Left renal cortex interstitium (tissue), 4 donors: ENCODE data around the gene EFNA4. TPM values are rescaled to one million over a fixed set of nuclear protein-coding genes. Genes with fewer than 3 reads are reported as not detected.

ENCODE experiments used
- DNase-seq, 4 donors: peaks; one replicate each; pipeline ENCODE4 v3.0.0-alpha.2; 2013; ENCODE audit warnings: low read depth in 4 of 4, low spot score in 2 of 4, missing footprints in 1 of 4
- polyA plus RNA-seq, 4 donors: library from polyadenylated mRNA; unstranded; fragments of 120-200 nt; gene quantifications; one replicate each; pipeline ENCODE4 v1.2.1, GENCODE V29; 2013; ENCODE audit not compliant: insufficient read length in 4 of 4

The EFNA4 gene
- polyA plus RNA-seq, 4 donors, result 18.1 to 24.5 (median 21.3) TPM

DNA sequence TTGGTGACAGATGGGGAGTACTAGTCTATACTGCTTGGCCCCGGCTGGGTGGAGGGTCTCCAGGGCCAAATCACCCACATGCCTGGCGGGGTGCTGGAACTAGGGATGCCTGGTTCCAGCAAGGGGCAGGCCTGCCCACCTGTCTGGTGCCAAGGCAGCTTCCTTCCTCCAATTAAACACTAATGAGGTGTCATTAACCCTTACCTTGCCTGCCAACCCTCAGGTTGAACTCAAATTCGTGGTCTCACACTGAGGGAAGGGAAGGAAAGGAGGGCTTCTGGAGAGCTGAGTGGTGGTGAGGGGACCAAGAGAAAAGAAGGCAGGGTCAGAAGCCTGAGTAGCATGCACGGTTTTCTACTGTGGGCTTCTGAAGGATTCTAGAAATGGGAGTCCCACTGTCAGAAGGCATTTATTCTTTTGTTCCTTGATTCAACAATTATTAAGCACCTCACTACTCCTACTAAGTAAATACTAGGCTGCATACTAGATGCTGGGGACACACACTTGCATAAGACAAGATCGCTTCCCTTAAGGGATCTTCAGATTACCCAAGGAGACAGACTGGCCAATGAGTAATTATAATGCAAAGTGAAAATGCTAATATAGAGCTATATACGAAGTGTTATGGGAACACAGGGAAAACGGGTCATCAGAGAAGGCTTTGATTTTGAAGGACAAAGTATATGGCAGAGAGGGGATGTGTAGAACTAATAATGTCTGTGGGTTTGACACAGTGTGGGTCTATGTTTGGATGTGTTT is 9.2 kb downstream of the EFNA4 start:
- no peak for DNase-seq

DNA sequence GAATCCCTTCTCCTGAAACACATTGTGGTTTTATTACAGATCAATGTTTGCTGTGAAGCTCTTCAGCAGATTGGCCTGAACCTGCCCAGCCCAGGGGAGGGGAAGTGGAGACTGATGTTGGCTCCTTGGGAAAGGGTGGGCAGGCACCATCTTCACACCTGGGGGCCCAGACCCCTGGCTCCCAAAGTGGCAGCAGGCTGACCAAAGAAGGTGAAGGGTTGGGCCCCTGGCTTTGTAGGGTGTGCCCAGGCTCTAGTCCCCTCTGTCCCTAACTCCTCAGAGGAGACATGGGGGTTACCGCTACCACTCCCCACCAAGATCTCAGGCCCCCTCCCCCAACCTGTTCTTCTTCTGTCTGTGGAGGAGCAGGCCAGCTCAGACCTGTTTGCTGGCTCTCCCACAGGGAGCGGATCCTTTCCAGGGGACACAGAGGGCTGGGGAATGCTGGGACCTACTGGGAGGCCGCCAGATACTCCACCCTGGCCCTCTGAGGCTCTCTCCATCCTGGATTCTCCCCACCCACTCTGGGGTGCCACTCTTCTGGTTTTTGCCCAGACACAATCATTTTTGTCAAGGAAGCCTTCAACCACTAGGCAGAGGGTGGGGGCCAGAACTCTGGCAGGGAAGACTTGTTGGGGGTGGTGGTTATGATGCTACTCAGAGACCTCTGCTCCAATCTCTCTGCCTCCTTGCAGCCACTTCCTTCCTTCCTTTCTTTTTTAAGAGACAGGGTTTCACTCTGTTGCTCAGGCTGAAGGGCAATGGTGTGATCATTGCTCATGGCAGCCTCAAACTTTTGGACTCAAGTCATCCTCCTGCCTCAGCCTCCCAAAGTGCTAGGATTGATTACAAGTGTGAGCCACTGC is 10.1 kb downstream of the EFNA4 start:
- no peak for DNase-seq

DNA sequence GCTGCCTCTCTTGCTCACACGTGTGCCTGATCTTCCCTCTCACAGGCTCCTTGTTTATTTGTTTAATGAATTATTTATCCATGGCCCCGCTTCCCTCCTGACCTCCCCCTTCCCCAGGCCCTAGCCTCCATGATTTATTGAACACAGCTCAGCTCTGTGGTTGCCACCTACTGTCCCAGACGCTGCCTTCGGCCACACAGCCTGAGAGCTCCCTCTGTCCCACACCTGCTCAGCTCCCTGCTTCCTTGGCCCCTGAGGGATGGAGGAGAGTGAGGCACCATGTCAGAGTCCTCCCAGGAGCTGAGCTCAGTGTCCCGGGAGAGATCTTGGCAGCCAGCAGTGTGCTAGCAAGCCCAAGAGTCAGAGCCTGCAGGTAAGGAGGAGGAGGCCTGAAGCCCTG is 12.0 kb downstream of the EFNA4 start:
- no peak for DNase-seq

DNA sequence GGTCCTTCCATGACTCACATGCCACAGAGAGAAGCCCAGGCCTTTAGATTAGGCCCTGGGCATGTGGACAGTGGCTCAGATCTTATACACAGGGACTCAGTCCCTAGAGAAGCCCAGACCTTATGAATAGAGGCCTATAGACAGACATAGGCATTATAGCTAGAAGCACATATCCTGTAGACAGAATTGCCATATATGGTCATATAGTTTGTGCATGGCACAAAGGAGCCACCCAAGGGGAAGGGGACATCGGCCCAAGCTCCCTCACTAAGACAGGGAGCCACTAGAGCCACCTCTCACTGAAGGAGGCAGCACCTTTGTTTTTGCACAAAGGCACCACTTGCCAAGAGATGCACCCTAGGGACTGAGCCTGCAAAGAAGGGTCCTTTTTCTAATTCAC is 12.8 kb downstream of the EFNA4 start:
- DNase-seq, result no peak

DNA sequence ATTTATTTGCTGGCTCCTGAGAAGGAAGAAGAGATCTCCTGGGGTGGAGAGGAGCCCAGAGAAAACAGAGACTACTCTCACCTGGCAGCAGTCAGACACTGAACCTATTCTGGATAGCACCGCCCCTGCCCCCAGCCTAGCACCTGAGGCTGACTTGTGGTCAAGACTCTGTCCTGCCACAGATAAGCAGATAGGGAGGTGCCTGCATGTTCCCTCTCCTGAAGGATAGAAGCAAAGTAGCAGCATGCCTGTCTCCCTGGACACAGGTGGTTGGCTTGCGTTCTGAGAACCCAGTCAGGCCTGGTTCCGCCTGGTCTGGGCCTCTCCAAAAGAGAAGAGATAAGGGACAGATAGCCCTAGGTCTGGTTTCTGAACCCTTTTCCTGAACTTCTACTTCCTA is 13.8 kb downstream of the EFNA4 start:
- DNase-seq, result no peak

DNA sequence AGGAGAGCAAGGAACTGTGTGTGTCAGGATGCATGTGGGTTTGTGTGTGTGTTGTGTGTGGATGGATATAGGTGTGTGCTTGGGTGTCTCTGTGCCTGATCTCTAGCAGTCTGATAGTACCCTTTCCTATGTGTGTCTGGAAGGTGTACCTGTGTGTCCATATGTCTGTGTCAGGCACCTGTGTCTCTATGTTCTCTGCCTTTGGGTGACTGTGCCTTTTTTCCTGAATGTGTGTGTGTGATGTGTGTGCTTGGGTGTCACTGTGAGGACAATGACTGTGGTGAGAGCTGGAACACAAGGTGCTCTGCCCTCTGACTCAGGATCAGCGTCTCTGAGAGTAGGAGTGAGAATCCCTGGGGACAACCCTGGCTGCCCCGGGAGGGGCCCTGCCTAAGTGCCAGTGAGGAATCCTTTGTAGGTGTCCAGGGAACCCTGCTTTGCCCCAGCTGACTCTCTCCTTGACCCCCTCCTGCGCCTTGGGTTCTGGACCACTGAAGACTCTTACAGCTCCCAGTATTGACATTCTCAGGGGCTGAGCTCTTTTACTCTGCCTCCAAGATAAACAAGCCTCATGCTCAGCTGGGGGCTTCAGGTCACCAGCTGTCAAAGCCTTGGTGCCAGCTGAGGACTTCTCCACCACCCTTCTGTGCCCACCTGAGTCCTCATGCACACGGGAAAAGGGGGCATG is 14.4 kb downstream of the EFNA4 start:
- no peak for DNase-seq

DNA sequence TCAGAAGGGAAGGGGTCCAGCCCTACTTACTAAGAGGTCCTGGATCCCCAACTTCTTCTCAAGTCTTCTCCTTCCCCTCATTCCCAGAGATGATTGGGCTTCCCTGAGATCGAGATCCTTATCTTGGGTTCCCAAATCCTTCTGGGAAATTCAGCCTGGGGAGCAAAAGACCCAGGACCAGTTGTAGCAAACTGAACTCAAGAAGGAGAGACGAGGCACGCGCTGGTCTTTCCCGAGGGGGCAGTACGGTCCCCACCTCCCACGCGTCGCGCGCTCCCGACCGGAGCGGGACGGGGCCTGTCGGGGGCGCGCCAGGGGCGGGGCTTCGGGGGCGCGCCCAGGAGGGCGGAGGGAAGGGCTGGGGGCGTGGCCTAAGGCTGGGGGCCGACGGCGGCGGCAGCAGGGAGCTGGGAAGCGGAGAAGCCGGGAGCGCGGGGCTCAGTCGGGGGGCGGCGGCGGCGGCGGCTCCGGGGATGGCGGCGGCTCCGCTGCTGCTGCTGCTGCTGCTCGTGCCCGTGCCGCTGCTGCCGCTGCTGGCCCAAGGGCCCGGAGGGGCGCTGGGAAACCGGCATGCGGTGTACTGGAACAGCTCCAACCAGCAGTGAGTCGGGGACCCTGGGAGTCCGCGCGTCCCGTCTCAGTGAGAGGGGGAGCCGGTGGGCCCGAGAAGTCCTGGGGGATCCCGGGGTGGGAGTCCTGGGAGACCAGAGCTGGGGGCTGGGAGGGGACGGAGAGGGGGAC is 15.1 kb downstream of the EFNA4 start, which contains the start of gene EFNA3:
EFNA3 (plus strand) TSS at position 369 of the 741 bp plus-strand sequence; CDS start at position 474, 105 bp downstream.
- DNase-seq, result no peak

DNA sequence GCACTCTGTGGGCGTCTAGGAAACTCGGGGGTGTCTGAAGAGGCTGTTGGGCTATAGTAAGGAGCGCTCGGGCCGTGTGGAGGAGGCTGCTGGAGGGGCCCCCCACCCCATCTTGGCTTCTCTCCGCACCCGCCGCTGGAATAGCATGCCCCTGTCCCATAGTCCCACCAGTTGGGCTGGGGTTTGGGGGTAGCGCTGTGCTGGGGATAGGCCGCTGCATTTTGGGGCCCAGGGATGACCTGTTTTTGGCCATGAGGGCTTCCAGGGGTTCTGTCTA is 15.6 kb downstream of the EFNA4 start:
- DNase-seq, result no peak

DNA sequence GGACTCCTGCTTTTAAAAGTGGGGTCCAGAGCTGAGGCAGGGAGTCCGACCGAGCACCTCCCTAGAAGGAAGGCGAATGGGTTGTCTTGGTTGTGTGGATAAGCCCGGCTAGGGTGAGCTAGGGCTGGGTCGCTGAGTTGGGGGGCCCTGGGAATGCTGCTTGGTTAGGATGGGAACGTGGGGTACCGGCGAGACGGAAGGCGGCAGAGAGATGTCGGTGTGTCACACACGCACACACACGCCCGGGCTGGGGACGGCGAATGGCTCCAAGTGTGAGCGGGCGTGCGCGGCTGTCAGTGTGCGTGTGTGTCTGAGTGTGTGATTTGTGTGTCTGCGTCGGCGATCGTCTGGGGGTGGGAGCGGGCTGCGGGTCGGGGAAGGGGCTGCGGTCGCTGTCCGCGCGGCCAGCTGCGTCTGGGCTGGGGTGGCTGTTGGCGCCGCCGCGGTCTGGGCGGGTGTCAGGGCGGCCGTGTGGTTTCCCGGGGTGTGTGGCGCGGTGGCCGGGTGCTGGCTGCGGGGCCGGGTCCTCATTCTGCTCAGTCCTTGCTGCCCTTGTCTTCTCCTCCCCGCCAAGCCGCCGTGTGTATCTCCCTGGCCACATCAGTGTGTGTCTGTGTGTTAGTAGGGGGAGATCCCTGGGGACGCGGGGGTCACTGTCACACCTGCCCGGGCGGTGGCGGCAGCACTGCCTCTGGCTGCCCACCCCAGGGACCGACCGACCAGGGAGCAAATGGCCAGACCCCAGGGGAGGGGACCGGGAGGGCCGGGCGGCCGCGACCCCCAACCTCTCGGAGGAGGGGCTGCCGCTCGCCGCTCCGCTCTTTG is 16.2 kb downstream of the EFNA4 start:
- no peak for DNase-seq

DNA sequence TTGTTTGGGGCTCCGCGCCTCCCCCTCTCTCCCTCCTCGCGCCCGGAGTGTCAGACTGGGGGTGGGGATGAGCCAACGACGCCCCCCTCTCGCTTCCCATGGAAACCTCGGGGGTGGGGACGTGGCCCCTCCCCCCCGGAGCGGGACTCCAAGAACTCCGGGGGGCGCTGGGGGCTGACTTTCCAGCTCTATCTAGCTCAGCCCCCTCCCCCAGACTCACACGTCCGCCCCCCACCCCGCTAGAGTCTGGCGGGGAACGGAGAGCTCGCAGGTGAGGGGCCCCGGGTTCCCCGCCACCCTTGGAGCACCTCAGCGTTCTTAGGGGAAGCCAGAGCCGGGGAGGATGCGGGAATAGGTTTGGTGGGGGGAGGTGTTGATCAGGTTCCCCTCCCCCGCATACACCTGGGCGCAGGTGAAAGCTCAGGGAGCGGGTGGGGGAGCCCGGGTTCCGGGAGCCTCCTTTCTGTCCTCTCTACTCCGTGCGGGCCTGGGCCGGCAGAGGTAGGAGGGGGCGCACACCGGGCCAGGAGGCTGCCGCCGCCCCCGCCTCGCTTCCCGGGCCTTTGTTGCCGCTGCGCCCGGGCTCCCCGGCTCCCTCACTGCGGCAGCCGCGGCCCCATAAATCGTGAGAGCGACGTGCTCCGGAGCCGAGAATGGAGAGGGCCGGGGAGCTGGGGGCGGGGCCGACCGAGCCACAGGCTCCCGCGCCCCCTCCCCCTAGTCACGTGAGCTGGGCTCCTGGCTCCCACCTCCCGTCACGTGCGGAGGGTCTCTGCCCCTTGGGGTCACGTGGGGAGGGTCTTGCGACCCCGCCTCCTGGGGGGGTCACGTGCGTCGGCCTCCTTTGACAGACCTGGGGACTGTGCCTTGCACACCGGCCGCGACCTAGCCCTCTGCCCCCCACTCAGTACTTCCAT is 17.0 kb downstream of the EFNA4 start:
- DNase-seq, result no peak

DNA sequence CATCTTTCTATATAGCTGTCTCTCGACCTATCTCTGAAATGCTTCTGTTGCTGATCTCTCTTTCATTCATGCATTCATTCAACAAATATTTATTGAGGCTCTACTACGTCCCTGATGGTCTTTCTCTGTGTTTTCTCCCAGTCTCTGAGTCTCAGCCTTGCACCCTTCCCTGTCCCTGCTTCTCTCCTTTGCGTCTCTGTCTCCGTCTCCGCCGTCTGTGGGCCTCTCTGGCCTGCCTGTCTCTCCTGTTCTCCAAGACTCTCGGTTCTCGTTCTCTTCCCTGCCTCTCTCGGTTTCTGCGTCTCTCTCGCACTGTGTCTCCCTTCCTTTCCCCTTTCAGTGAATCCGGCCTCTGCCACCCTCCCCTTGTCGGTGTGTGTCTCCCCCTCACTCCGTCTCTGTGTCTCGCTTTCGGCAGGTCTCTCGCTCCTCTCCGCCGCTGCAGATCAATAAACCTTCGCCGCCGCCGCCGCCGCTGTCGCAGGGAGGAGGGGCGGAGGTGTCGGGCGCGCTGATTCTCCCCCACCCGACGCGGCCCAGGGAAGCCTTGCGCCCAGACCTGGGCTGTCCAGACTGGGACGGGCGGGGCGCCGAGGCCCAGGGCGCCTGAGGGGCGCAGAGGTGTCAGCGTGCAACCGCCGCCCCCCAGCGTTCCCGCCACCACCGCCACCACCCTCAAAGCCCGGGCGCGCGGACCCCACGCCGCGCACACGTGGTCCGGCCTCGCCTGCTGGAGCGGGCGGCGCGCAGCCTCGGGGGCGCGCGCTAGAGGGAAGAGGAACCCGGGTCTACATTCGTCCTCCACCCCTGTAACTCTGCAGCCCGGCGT is 18.1 kb downstream of the EFNA4 start:
- DNase-seq, result no peak

DNA sequence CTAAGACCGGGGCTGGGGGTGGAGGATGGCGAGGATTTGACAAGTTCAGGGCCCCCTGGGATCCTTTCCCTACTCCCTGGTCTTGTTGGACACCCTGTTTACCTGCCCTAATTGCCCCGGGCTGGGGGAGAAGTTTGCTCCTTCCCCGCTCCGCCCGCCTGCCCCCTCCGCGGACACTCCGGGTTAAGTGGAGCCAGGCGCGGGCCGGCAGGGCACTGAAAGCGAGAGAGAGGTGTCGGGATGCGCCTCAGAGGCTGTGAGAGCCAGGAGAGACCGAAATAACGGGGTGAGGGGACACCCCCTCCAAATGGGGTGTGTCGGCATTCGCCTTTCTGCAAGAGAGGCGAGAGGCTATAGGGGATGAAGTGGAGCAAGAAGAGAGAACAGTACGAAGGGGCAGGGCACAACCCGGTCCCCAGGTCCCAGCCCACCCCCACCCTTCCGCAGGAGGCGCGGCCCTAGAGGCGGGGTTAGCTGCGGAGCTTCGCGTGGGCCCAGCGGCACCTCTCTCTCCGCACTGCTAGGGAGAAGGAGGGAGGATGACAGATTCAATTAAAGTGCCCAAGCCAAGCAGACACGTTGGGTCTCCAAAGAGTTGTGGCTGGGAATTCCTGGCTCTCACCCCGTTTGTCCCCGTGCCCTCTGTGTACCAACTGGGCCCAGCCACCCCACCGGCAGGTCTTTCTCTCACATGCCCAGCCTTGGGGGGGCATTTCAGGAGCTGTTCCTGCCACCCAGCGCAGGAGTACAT is 18.9 kb downstream of the EFNA4 start:
- DNase-seq, result no peak

DNA sequence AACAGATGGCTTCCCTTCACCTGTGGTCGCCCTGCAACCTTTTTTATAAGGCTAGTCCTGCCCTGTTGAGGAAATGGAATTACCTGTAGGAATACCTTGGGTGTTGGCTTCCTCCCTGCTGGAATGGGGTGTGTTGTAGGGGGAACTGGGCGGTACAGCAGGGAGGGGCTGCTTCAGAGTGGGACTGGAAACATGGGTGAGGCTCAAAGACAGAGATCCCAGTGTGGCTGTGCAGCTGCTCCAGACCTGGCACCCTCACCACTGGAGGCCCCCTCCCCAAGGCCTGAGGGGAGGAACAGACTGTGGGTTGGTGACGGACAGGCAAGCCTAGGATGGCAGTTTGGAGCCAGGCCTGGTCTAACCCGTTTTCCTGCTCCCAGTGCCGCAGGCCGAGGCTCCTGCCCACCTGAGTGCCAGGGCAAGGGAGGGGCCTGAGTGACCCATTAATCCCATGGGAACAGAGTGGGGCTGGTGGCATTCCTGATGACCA is 19.6 kb downstream of the EFNA4 start:
- no peak for DNase-seq

DNA sequence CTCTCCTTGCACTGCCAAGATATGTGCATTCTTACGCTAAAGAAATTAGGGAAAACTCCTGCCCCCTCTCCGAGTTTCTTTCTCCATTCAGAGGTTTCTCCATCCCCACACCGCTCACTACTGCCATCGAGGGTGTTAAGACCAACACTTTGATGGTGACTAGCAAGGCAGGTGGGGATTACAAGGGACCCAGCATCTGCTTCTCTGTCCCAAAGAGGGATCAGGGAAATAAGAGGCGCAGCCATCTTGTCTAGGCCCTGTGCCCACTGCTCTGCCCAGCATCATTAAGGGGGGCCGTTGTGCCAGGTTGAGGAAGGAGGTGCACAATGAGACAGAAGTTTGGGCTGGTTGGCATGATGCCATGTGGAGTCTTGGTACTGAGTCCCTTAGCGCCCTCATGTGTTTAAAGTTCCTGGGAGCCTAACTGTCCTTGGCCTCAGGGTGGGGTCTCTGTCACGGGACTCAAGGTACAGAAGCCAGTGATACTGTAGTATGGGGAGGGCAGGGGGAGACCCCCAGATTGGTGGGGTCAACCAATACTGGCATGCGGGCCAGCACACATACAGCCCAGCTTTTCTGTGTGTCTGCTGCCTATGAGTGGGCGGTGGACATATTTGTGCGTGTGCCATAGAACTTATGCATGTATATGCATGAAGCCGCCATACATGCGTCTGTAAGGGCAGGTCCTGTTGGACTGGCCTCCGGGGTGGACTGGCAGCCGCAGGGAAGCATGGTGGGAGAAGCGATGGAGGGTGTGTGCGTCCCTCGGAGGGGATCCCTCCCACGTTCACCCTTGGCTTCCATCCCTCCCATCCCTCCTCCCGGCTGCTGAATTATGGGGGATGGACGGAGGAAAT is 20.6 kb downstream of the EFNA4 start:
- DNase-seq, result no peak

DNA sequence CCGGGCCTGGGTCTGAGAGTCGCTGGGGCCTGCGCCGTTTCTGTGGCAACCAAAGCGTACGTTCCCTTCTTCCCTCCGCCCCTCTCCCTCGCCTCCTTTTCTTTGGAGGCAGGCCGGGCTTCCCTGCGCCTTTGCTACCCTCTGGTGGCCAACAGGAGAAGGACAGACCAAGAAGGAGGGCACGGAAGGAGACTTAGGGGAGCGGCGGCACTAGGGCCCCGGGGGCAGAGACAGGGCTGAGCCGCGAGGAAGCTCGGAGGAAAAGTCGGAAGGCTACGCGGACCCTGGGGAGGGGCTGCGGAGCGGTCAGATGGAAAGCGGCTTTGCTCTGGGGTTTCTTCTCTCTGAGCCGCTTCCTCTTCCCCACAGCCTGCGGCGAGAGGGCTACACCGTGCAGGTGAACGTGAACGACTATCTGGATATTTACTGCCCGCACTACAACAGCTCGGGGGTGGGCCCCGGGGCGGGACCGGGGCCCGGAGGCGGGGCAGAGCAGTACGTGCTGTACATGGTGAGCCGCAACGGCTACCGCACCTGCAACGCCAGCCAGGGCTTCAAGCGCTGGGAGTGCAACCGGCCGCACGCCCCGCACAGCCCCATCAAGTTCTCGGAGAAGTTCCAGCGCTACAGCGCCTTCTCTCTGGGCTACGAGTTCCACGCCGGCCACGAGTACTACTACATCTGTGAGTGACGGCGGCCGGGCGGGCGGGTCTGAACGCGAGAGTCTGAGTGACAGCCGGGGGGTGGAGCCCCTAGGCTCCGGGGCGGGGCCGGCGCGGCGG is 21.4 kb downstream of the EFNA4 start:
- DNase-seq, result peak; percentile 92 to 99 (median 96)
